GM12878 (cell line): Measurements from ENCODE around the gene RAB3C. TPM values are rescaled to one million over a fixed set of nuclear protein-coding genes. Genes with fewer than 3 reads are reported as not detected.

ENCODE experiments used
- ATAC-seq: fragments of 200-7000 bp; cut with Tn5 transposase; 3 replicates; pipeline ENCODE4 v1.9.1; 2020; ENCODE audit warnings: mild to moderate bottlenecking, moderate library complexity
- BruUV-seq: library from RNA; stranded (reverse); fragments of 400-500 nt; replicated peaks from 2 replicates; lab custom pipeline; 2021; lab: Mats Ljungman, UMichigan
- CTCF ChIA-PET: fragments of 300-600 bp; sonication (Branson Sonifier 250); formaldehyde crosslinking; extraction: SDS; loops from one replicate; lab custom pipeline; 2021; ENCODE audit warnings: inconsistent platforms; lab: Yijun Ruan, JAX
- POLR2A ChIA-PET: fragments of 350-600 bp; formaldehyde crosslinking; extraction: SDS; loops from one replicate; lab custom pipeline; 2021; ENCODE audit warnings: inconsistent platforms; lab: Charles Lee
- RAD21 ChIA-PET: fragments of 300-600 bp; sonication (Branson Sonifier 250); formaldehyde crosslinking; loops from one replicate; lab custom pipeline; 2023; ENCODE audit warnings: antibody characterized with exemption; ENCODE audit not compliant: unreplicated experiment; lab: Charles Lee
- SMC1A ChIA-PET: fragments of 300-600 bp; sonication (Branson Sonifier 250); formaldehyde crosslinking; loops from one replicate; lab custom pipeline; 2023; ENCODE audit not compliant: unreplicated experiment, uncharacterized antibody; lab: Charles Lee
- DNase-seq: peaks from one replicate; pipeline ENCODE4 v3.0.0-alpha.2; 2011; ENCODE audit warnings: low read depth, low spot score
- FAIRE-seq: peaks from 3 replicates; lab custom pipeline; 2011; peaks lifted over from hg19 to GRCh38; lab: Jason Lieb, UNC
- H2AFZ ChIP-seq: 2 replicates; pipeline ENCODE4 v1.6.0; 2011; ENCODE audit warnings: low read depth, low read length, control low read depth; ENCODE audit not compliant: control insufficient read depth
- H3K27ac ChIP-seq: 2 replicates; pipeline ENCODE4 v1.5.1; 2011; ENCODE audit warnings: control low read depth; ENCODE audit not compliant: control insufficient read depth, insufficient read depth
- H3K27me3 ChIP-seq, 2 experiments: replicated peaks in 1 of 2; 2 replicates each; pipeline versions ENCODE4 v1.6.0 to v1.6.1; 2011; ENCODE audit warnings: low read length in 1 of 2; ENCODE audit not compliant: control insufficient read depth in 2 of 2, insufficient read depth in 2 of 2
- H3K36me3 ChIP-seq, 2 experiments: 2 replicates each; pipeline ENCODE4 v1.5.1; 2011; ENCODE audit warnings: low read length in 1 of 2; ENCODE audit not compliant: control insufficient read depth in 2 of 2, insufficient read depth in 2 of 2
- H3K4me1 ChIP-seq: 2 replicates; pipeline ENCODE4 v1.6.1; 2011; ENCODE audit warnings: mild to moderate bottlenecking, low read length, moderate library complexity, mixed read lengths; ENCODE audit not compliant: control insufficient read depth, insufficient read depth
- H3K4me2 ChIP-seq: 2 replicates; pipeline ENCODE4 v1.6.0; 2011; ENCODE audit warnings: control low read depth; ENCODE audit not compliant: control insufficient read depth, insufficient read depth
- H3K4me3 ChIP-seq: fragments of 200-600 bp; sonication (generic); 2 replicates; pipeline ENCODE4 v1.5.1; 2016
- H3K79me2 ChIP-seq: 2 replicates; pipeline ENCODE4 v1.6.0; 2011; ENCODE audit warnings: low read length; ENCODE audit not compliant: control insufficient read depth, insufficient read depth
- H3K9ac ChIP-seq: 2 replicates; pipeline ENCODE4 v1.8.0; 2011; ENCODE audit warnings: low read length, control low read depth, mixed read lengths; ENCODE audit not compliant: control insufficient read depth, insufficient read depth
- H3K9me3 ChIP-seq: replicated peaks from 3 replicates; pipeline ENCODE4 v1.5.1; 2011; ENCODE audit warnings: mild to moderate bottlenecking, low read length; ENCODE audit not compliant: control insufficient read depth, insufficient read depth
- H4K20me1 ChIP-seq: 2 replicates; pipeline ENCODE4 v1.6.0; 2011; ENCODE audit not compliant: control insufficient read depth, insufficient read depth
- ATF7 ChIP-seq: fragments of 450-650 bp; IDR thresholded peaks from 2 replicates; pipeline ENCODE4 v1.6.1; 2016; ENCODE audit warnings: low read depth, mild to moderate bottlenecking
- BACH1 ChIP-seq: fragments of 450-650 bp; IDR thresholded peaks from 2 replicates; pipeline ENCODE4 v1.6.1; 2017; ENCODE audit warnings: mild to moderate bottlenecking, borderline replicate concordance
- CBFB ChIP-seq: IDR thresholded peaks from 2 replicates; pipeline ENCODE4 v1.6.1; 2016; ENCODE audit warnings: antibody characterized with exemption, low read depth
- CHD4 ChIP-seq: fragments of 200-600 bp; sonication (generic); IDR thresholded peaks from 2 replicates; pipeline ENCODE4 v1.6.1; 2016; ENCODE audit warnings: mild to moderate bottlenecking
- FOXK2 ChIP-seq: fragments of 450-650 bp; IDR thresholded peaks from 2 replicates; pipeline ENCODE4 v1.6.1; 2017; ENCODE audit warnings: mild to moderate bottlenecking, moderate library complexity
- GATAD2B ChIP-seq: fragments of 450-650 bp; conservative IDR thresholded peaks from 2 replicates; pipeline ENCODE4 v1.6.1; 2017; ENCODE audit warnings: low read depth, mild to moderate bottlenecking, moderate library complexity
- NFIC ChIP-seq: IDR thresholded peaks from 2 replicates; pipeline ENCODE4 v1.6.1; 2012; ENCODE audit warnings: low read depth, mild to moderate bottlenecking, inconsistent platforms, low read length, moderate library complexity
- NFYA ChIP-seq: IDR thresholded peaks from 2 replicates; pipeline ENCODE4 v1.6.1; 2011; ENCODE audit warnings: low read depth, mild to moderate bottlenecking, low read length, improper control_type of control experiment, borderline replicate concordance
- RAD21 ChIP-seq: IDR thresholded peaks from 2 replicates; pipeline ENCODE4 v1.6.1; 2011; ENCODE audit warnings: mild to moderate bottlenecking, low read depth, low read length, moderate library complexity; ENCODE audit not compliant: insufficient read depth
- RCOR1 ChIP-seq: conservative IDR thresholded peaks from 2 replicates; pipeline ENCODE4 v1.6.1; 2012; ENCODE audit warnings: low read depth, low read length, improper control_type of control experiment
- SMC3 ChIP-seq: IDR thresholded peaks from 2 replicates; pipeline ENCODE4 v1.6.1; 2011; ENCODE audit warnings: low read length, improper control_type of control experiment, borderline replicate concordance
- WGBS: methylation state at CpG from one replicate; pipeline ENCODE4 v1.1.6; 2016; ENCODE audit warnings: low lambda C conversion rate; ENCODE audit not compliant: insufficient replicate concordance, insufficient coverage; ENCODE audit errors: missing lambda C conversion rate; 5-methylcytosine and 5-hydroxymethylcytosine counted together
- in situ Hi-C: fragments of 300-500 bp; cut with MboI; formaldehyde crosslinking; loops from 9 replicates; pipeline ENCODE4 v1.14.3; 2018; ENCODE audit warnings: mixed read lengths
- intact Hi-C: fragments of 100-400 bp; cut with micrococcal nuclease; formaldehyde crosslinking; loops from one replicate; pipeline ENCODE4 v1.14.2; 2022; ENCODE audit not compliant: unreplicated experiment
- polyA plus RNA-seq, 11 experiments: library from polyadenylated mRNA; depleted of rRNA in 4 of 11; unstranded in 6 of 11; stranded (reverse) in 5 of 11; fragments of >200 nt; fragmentation: Nextera tagmentation in 4 of 11; fragmentation: Illumina TruSeq in 1 of 11; extraction: Ambion mirVana in 4 of 11; extraction: Trizol in 1 of 11; gene quantifications; 1 replicate in 1 of 11; 2 replicates in 10 of 11; pipeline versions ENCODE4 v1.2.1 to v1.2.3, GENCODE V29; 2011 to 2016; ENCODE audit warnings: inconsistent platforms in 2 of 11, missing spikeins in 2 of 11, low read depth in 1 of 11
- total RNA-seq, 4 experiments: library from RNA; depleted of rRNA in 3 of 4; stranded (reverse); fragments of >200 nt in 3 of 4; fragmentation: Illumina TruSeq in 1 of 4; extraction: Trizol in 1 of 4; gene quantifications; 2 replicates each; pipeline versions ENCODE4 v1.2.1 to v1.2.3, GENCODE V29; 2013 to 2021

RAB3C gene
- total and polyA plus RNA-seq, 10 of the 15 experiments (the other 5 are each of a cell fraction or from before 2014, with no cell fraction given), result not detected

DNA sequence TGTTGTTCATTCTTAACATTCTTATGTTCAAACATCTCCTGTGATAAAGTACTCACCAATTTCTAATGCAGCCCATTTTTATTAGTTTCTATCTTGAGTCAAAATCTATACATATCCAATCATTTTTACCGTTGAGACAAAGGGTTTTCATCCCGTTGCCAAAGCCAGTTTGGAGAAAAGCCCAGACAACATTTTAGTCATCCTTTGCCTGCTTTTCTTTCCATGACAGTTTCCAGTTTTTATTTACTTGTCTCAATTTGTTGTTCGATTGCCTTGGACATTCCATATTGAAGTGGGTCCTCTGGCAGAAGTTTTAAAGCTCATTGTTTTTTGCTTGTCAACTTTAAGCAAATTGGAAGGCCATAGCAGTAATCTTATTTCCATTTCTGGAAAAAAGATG, 123.9 kb downstream of the RAB3C start:
- Histone ChIP-seq H3K4me1 (no peaks in the 10 kb centered on the region), H3K27ac (no peak overlapping the region), H3K79me2 (no peaks in the 10 kb centered on the region), H3K4me3 (no peak overlapping the region), H3K4me2 (no peak overlapping the region), H3K36me3 (no peaks in the 10 kb centered on the region), H4K20me1 (no peaks in the 10 kb centered on the region), H2AFZ (no peak overlapping the region), H3K9me3 (no peaks in the 10 kb centered on the region), H3K27me3 (no peaks in the 10 kb centered on the region), H3K9ac (no peak overlapping the region)
- FAIRE-seq (no peak), DNase-seq (no peak), ATAC-seq (no peak)
- ChIA-PET CTCF (interaction anchor here (0.9 kb wide), 1 partner anchor 44 kb away, joined by 3 read pairs; no protein-coding TSS in a partner anchor), SMC1A (interaction anchor here (0.6 to 1.5 kb wide), 2 partner anchors 49 to 56 kb away, joined by 3 read pairs; no protein-coding TSS in a partner anchor), POLR2A (no interaction called here), RAD21 (no interaction called here)
- in situ Hi-C loops, result no loop called here
- BruUV-seq, result no TSS peak
- intact Hi-C loops, result no loop called here
- no peak for TF ChIP-seq GATAD2B
- TF ChIP-seq RCOR1, result no peak
- TF ChIP-seq BACH1, result no peak
- no peak for TF ChIP-seq NFYA
- no peak for TF ChIP-seq RAD21
- TF ChIP-seq CBFB, result no peak
- no peak for TF ChIP-seq NFIC
- TF ChIP-seq FOXK2, result no peak
- no peak for TF ChIP-seq SMC3
- TF ChIP-seq ATF7, result no peak
- TF ChIP-seq CHD4, result no peak
- 57% methylated on average over 3 of the region's 3 CpGs for WGBS
